ENCODE measurements around the gene TUBA1B. TPM values are rescaled to one million over a fixed set of nuclear protein-coding genes. Genes with fewer than 3 reads are reported as not detected.

Gene TUBA1B
- total and polyA plus RNA-seq, 2 of the 13 experiments (the other 11 are each of a cell fraction or from before 2014, with no cell fraction given): 1,275 to 1,353 TPM

- peak; percentile 39; the same call in 1 of the 2 replicates for TF ChIP-seq IRF2 (CRISPR knock-in tag; IDR thresholded peaks at IDR 0.05)
- 0 out of 2 replicates have a peak, but pooled peaks have one; percentile 35 for TF ChIP-seq ZHX2 (IDR thresholded peaks at IDR 0.05; ENCODE audit: low read depth)
- no peak for TF ChIP-seq ZHX2 (CRISPR knock-in tag; IDR thresholded peaks at IDR 0.05; ENCODE audit: borderline replicate concordance)
- TF ChIP-seq, protein P1, sequence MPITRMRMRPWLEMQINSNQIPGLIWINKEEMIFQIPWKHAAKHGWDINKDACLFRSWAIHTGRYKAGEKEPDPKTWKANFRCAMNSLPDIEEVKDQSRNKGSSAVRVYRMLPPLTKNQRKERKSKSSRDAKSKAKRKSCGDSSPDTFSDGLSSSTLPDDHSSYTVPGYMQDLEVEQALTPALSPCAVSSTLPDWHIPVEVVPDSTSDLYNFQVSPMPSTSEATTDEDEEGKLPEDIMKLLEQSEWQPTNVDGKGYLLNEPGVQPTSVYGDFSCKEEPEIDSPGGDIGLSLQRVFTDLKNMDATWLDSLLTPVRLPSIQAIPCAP (CRISPR knock-in tag; IDR thresholded peaks at IDR 0.05; ENCODE audit: low read depth): no peak
- peak; percentile 87 for TF ChIP-seq ERF (CRISPR knock-in tag; IDR thresholded peaks at IDR 0.05)
- TF ChIP-seq ZNF619 (CRISPR knock-in tag; IDR thresholded peaks at IDR 0.05): no peak
- TF ChIP-seq ZNF564 (CRISPR knock-in tag; IDR thresholded peaks at IDR 0.05): peak; percentile 61
- TF ChIP-seq HNF1B (CRISPR knock-in tag; IDR thresholded peaks at IDR 0.05): peak; percentile 46
- TF ChIP-seq ZBTB7B (CRISPR knock-in tag; IDR thresholded peaks at IDR 0.05): no peak; the same call in 1 of the 2 replicates
- TF ChIP-seq XRCC5 (optimal IDR thresholded peaks at IDR 0.05; ENCODE audit: low read length): no peak
- TF ChIP-seq, protein P2, sequence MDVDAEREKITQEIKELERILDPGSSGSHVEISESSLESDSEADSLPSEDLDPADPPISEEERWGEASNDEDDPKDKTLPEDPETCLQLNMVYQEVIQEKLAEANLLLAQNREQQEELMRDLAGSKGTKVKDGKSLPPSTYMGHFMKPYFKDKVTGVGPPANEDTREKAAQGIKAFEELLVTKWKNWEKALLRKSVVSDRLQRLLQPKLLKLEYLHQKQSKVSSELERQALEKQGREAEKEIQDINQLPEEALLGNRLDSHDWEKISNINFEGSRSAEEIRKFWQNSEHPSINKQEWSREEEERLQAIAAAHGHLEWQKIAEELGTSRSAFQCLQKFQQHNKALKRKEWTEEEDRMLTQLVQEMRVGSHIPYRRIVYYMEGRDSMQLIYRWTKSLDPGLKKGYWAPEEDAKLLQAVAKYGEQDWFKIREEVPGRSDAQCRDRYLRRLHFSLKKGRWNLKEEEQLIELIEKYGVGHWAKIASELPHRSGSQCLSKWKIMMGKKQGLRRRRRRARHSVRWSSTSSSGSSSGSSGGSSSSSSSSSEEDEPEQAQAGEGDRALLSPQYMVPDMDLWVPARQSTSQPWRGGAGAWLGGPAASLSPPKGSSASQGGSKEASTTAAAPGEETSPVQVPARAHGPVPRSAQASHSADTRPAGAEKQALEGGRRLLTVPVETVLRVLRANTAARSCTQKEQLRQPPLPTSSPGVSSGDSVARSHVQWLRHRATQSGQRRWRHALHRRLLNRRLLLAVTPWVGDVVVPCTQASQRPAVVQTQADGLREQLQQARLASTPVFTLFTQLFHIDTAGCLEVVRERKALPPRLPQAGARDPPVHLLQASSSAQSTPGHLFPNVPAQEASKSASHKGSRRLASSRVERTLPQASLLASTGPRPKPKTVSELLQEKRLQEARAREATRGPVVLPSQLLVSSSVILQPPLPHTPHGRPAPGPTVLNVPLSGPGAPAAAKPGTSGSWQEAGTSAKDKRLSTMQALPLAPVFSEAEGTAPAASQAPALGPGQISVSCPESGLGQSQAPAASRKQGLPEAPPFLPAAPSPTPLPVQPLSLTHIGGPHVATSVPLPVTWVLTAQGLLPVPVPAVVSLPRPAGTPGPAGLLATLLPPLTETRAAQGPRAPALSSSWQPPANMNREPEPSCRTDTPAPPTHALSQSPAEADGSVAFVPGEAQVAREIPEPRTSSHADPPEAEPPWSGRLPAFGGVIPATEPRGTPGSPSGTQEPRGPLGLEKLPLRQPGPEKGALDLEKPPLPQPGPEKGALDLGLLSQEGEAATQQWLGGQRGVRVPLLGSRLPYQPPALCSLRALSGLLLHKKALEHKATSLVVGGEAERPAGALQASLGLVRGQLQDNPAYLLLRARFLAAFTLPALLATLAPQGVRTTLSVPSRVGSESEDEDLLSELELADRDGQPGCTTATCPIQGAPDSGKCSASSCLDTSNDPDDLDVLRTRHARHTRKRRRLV (CRISPR knock-in tag; IDR thresholded peaks at IDR 0.05): peak; percentile 30; the same call in 1 of the 2 replicates
- no peak for TF ChIP-seq ATF7 (IDR thresholded peaks at IDR 0.05)
- TF ChIP-seq ATF7 (CRISPR knock-in tag; IDR thresholded peaks at IDR 0.05): no peak
- no peak; the same call in 1 of the 2 replicates for TF ChIP-seq GZF1 (CRISPR knock-in tag; IDR thresholded peaks at IDR 0.05)
- TF ChIP-seq SCMH1 (CRISPR knock-in tag; IDR thresholded peaks at IDR 0.05; ENCODE audit: borderline replicate concordance): no peak
- TF ChIP-seq ZNF121 (CRISPR knock-in tag; IDR thresholded peaks at IDR 0.05): no peak
These were observed at the start of gene TUBA1B (continued) for GRCh38 chr12:49131051-49131893.
